Panc1 (cell line): ENCODE results near the gene SETD7. TPM values are rescaled to one million over a fixed set of nuclear protein-coding genes. Genes with fewer than 3 reads are reported as not detected.

Experiments used
- ATAC-seq: fragments of 200-7000 bp; cut with Tn5 transposase; 2 replicates; pipeline ENCODE4 v1.9.1; 2020; ENCODE audit warnings: mild to moderate bottlenecking, moderate library complexity
- BruUV-seq: library from RNA; stranded (reverse); fragments of 400-500 nt; replicated peaks from 2 replicates; lab custom pipeline; 2021; lab: Mats Ljungman, UMichigan
- CTCF ChIA-PET: fragments of 300-600 bp; sonication (Branson Sonifier 250); formaldehyde crosslinking; loops from one replicate; lab custom pipeline; 2022; ENCODE audit warnings: antibody characterized with exemption; lab: Charles Lee
- POLR2A ChIA-PET: fragments of 300-600 bp; sonication (Branson Sonifier 250); formaldehyde crosslinking; loops from one replicate; lab custom pipeline; 2022; ENCODE audit warnings: antibody characterized with exemption; lab: Charles Lee
- DNase-seq: peaks from one replicate; pipeline ENCODE4 v3.0.0-alpha.2; 2010; ENCODE audit warnings: low read depth, low spot score
- H3K27ac ChIP-seq: 2 replicates; pipeline ENCODE4 v1.5.1; 2011; ENCODE audit warnings: mild to moderate bottlenecking, low read length, inconsistent platforms
- H3K27me3 ChIP-seq: fragments of 200-500 bp; sonication (Bioruptor generic); 2 replicates; pipeline ENCODE4 v1.6.0; 2014; ENCODE audit warnings: low read length, inconsistent platforms; ENCODE audit not compliant: control insufficient read depth, insufficient read depth
- H3K36me3 ChIP-seq: fragments of 200-500 bp; sonication (Bioruptor generic); 2 replicates; pipeline ENCODE4 v1.5.1; 2014; ENCODE audit warnings: inconsistent platforms, mild to moderate bottlenecking, low read length, moderate library complexity; ENCODE audit not compliant: control insufficient read depth, insufficient read depth
- H3K4me1 ChIP-seq: 2 replicates; pipeline ENCODE4 v1.5.1; 2011; ENCODE audit warnings: inconsistent platforms, mild to moderate bottlenecking, low read length, moderate library complexity; ENCODE audit not compliant: control insufficient read depth, insufficient read depth
- H3K4me3 ChIP-seq, 2 experiments: 2 replicates each; pipeline ENCODE4 v1.5.1; 2011 to 2012; ENCODE audit warnings: low read depth in 2 of 2, low read length in 2 of 2, mild to moderate bottlenecking in 2 of 2, inconsistent platforms in 1 of 2, moderate library complexity in 1 of 2
- H3K9me3 ChIP-seq: fragments of 200-500 bp; sonication (Bioruptor generic); 2 replicates; pipeline ENCODE4 v1.5.1; 2014; ENCODE audit warnings: low read depth, mild to moderate bottlenecking, inconsistent platforms, low read length, moderate library complexity; ENCODE audit not compliant: control insufficient read depth, insufficient read depth
- POLR2AphosphoS5 ChIP-seq: IDR thresholded peaks from 2 replicates; pipeline ENCODE4 v1.6.1; 2012; ENCODE audit warnings: mild to moderate bottlenecking, low read depth, low read length, moderate library complexity
- SIN3A ChIP-seq: IDR thresholded peaks from 2 replicates; pipeline ENCODE4 v1.6.1; 2012; ENCODE audit warnings: low read depth, mild to moderate bottlenecking, low read length, moderate library complexity, borderline replicate concordance; ENCODE audit not compliant: insufficient read depth
- TCF7L2 ChIP-seq: IDR thresholded peaks from 2 replicates; pipeline ENCODE4 v1.6.1; 2011; ENCODE audit warnings: mild to moderate bottlenecking, low read depth, low read length, inconsistent platforms
- in situ Hi-C: cut with HindIII; loops from 2 replicates; pipeline ENCODE4 v1.10.0; 2016; ENCODE audit warnings: low sequenced_read_pairs, low pct_unique_long_range_greater_than_20kb
- intact Hi-C: fragments of 100-400 bp; cut with micrococcal nuclease; formaldehyde crosslinking; loops from one replicate; pipeline ENCODE4 v1.10.0; 2022; ENCODE audit not compliant: unreplicated experiment
- total RNA-seq: library from RNA; stranded (reverse); gene quantifications from one replicate; pipeline ENCODE4 v1.2.1, GENCODE V29; 2021; ENCODE audit not compliant: unreplicated experiment
- TF ChIP-seq, protein P1 (sequence below), 2 experiments: IDR thresholded peaks; 2 replicates each; pipeline ENCODE4 v1.6.1; 2011 to 2012; ENCODE audit warnings: low read depth in 2 of 2, control low read depth in 1 of 2, low read length in 1 of 2, mild to moderate bottlenecking in 1 of 2, moderate library complexity in 1 of 2; ENCODE audit not compliant: insufficient read depth in 1 of 2
- TF ChIP-seq, protein P2 (sequence below): fragments of 450-650 bp; IDR thresholded peaks from 2 replicates; pipeline ENCODE4 v1.5.1; 2017; ENCODE audit warnings: mild to moderate bottlenecking

The SETD7 gene
- total RNA-seq, 1 experiment from 2014 or later: 24.8 TPM

DNA sequence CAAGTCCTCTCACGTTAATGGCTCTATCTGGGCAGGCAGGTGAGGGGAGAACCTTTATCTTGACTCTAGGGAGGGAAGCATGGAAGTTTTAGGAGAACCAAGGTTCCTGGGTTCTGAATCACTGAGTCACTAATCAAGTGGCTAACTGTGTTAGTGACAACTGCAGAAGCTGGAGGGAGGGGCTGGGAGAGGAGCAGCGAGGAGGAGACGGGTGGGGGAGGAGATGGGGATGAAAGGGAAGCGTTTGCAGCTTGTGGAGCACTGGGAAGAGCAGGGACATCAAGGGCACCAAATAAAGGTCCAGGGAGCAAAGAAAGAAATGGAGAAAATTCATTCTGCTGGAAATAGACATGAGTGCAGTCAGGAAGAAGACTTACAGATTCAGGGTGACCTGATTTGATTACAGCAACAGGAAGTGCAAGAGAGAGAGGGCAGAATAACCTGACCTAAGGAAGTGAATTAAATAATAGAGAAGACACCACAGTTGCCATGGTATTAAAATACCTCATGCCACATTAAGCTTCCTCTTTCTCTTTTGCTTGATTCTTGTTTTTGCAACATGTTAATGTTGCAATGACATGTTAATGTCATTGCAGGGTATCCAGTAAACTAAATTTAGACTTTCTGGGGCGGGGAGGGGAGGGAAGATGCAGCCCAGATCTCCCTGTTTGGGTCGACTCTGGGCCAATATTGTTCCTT, 4.5 kb upstream of the SETD7 start:
- Histone ChIP-seq H3K4me1 (no peaks in the 10 kb centered on the region), H3K36me3 (no peaks in the 10 kb centered on the region; the same call in 1 of the 2 replicates), H3K27me3 (no peaks in the 10 kb centered on the region), H3K27ac (no peak overlapping the region), H3K9me3 (no peaks in the 10 kb centered on the region), H3K4me3 (no peak overlapping the region)
- no peak for TF ChIP-seq SIN3A
- no peak for TF ChIP-seq POLR2AphosphoS5
- no peak for TF ChIP-seq TCF7L2
- TF ChIP-seq, protein P1, sequence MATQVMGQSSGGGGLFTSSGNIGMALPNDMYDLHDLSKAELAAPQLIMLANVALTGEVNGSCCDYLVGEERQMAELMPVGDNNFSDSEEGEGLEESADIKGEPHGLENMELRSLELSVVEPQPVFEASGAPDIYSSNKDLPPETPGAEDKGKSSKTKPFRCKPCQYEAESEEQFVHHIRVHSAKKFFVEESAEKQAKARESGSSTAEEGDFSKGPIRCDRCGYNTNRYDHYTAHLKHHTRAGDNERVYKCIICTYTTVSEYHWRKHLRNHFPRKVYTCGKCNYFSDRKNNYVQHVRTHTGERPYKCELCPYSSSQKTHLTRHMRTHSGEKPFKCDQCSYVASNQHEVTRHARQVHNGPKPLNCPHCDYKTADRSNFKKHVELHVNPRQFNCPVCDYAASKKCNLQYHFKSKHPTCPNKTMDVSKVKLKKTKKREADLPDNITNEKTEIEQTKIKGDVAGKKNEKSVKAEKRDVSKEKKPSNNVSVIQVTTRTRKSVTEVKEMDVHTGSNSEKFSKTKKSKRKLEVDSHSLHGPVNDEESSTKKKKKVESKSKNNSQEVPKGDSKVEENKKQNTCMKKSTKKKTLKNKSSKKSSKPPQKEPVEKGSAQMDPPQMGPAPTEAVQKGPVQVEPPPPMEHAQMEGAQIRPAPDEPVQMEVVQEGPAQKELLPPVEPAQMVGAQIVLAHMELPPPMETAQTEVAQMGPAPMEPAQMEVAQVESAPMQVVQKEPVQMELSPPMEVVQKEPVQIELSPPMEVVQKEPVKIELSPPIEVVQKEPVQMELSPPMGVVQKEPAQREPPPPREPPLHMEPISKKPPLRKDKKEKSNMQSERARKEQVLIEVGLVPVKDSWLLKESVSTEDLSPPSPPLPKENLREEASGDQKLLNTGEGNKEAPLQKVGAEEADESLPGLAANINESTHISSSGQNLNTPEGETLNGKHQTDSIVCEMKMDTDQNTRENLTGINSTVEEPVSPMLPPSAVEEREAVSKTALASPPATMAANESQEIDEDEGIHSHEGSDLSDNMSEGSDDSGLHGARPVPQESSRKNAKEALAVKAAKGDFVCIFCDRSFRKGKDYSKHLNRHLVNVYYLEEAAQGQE (IDR thresholded peaks at IDR 0.05; ENCODE audit: insufficient read depth in 1 of 2, low read depth in 2 of 2, low read length in 1 of 2): no peak
- TF ChIP-seq, protein P2, sequence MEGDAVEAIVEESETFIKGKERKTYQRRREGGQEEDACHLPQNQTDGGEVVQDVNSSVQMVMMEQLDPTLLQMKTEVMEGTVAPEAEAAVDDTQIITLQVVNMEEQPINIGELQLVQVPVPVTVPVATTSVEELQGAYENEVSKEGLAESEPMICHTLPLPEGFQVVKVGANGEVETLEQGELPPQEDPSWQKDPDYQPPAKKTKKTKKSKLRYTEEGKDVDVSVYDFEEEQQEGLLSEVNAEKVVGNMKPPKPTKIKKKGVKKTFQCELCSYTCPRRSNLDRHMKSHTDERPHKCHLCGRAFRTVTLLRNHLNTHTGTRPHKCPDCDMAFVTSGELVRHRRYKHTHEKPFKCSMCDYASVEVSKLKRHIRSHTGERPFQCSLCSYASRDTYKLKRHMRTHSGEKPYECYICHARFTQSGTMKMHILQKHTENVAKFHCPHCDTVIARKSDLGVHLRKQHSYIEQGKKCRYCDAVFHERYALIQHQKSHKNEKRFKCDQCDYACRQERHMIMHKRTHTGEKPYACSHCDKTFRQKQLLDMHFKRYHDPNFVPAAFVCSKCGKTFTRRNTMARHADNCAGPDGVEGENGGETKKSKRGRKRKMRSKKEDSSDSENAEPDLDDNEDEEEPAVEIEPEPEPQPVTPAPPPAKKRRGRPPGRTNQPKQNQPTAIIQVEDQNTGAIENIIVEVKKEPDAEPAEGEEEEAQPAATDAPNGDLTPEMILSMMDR: no peak
- in situ Hi-C loops: no loop called here
- DNase-seq (no peak), ATAC-seq (no peak)
- POLR2A ChIA-PET: interaction anchor here (0.6 kb wide), 1 partner anchor 34 kb away, joined by 4 read pairs; no protein-coding TSS in a partner anchor
- intact Hi-C loops: no loop called here
- no TSS peak for BruUV-seq
- CTCF ChIA-PET: no interaction called here

DNA sequence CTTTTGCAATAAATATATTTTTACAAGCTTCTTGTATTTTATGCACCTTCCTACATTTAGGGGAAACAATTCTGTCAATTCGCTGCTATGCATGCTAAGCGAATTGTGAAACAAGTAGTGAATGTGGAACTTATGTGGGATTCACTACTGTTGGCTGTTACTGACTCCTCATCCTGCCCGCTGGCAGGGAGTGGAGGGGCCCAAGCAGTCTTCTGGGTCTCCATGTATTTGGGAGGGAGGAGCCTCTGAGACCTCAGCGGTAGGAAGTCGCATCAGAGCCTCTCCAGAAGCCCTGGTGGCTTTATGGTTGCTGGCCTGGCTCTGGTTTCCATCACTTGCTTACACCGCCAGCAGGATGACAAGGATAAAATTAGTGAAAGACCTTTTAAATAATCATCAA, 3.7 kb upstream of the SETD7 start:
- POLR2A ChIA-PET: interaction anchor here (0.6 kb wide), 1 partner anchor 33 kb away, joined by 4 read pairs; no protein-coding TSS in a partner anchor
- BruUV-seq: no TSS peak
- CTCF ChIA-PET: no interaction called here
- TF ChIP-seq POLR2AphosphoS5 (no peak), SIN3A (no peak), TCF7L2 (no peak)
- TF ChIP-seq, protein P2: no peak
- TF ChIP-seq, protein P1 (IDR thresholded peaks at IDR 0.05; ENCODE audit: insufficient read depth in 1 of 2, low read depth in 2 of 2, low read length in 1 of 2): no peak
- H3K4me3 ChIP-seq: no peak overlapping the region
- in situ Hi-C loops: no loop called here
- no peaks in the 10 kb centered on the region for H3K9me3 ChIP-seq
- H3K27me3 ChIP-seq: no peaks in the 10 kb centered on the region
- H3K4me1 ChIP-seq: peaks cover 2% of the 10 kb centered on the region; the same call in 1 of the 2 replicates
- ATAC-seq (no peak), DNase-seq (no peak)
- intact Hi-C loops: no loop called here
- no peak overlapping the region for H3K27ac ChIP-seq
- no peaks in the 10 kb centered on the region; the same call in 1 of the 2 replicates for H3K36me3 ChIP-seq
